HCT116 (cell line): ENCODE results near the gene IVD. TPM values are rescaled to one million over a fixed set of nuclear protein-coding genes. Genes with fewer than 3 reads are reported as not detected.

Experiments used
- ATAC-seq: fragments of 200-7000 bp; cut with Tn5 transposase; 2 replicates; pipeline ENCODE4 v1.9.1; 2020; ENCODE audit warnings: mild to moderate bottlenecking, moderate library complexity
- BruUV-seq: library from RNA; stranded (reverse); fragments of 400-500 nt; replicated peaks from 2 replicates; lab custom pipeline; 2021; lab: Mats Ljungman, UMichigan
- CTCF ChIA-PET: fragments of 300-600 bp; sonication (Branson Sonifier 250); formaldehyde crosslinking; loops from one replicate; lab custom pipeline; 2021; ENCODE audit warnings: antibody characterized with exemption; lab: Charles Lee
- POLR2A ChIA-PET: fragments of 300-600, 350-600 bp; sonication (Branson Sonifier 250); formaldehyde crosslinking; loops from one replicate; lab custom pipeline; 2021; ENCODE audit warnings: antibody characterized with exemption; lab: Charles Lee
- RAD21 ChIA-PET, 2 experiments: fragments of 300-600 bp; sonication (Branson Sonifier 250); formaldehyde crosslinking; loops; one replicate each; lab custom pipeline; 2023; ENCODE audit warnings: low total read pairs in 2 of 2; ENCODE audit not compliant: uncharacterized antibody in 2 of 2, unreplicated experiment in 2 of 2, low non-redundant PET in 1 of 2; lab: Charles Lee
- DNase-seq: peaks from one replicate; pipeline ENCODE4 v3.0.0-alpha.2; 2010; ENCODE audit warnings: low read depth, low spot score
- H2AFZ ChIP-seq: fragments of 200-600 bp; shearing (Covaris generic), sonication (generic); 2 replicates; pipeline ENCODE4 v1.6.1; 2017; ENCODE audit warnings: low read depth, mixed run types, mixed read lengths, antibody characterized with exemption, low read length; ENCODE audit not compliant: poor library complexity, severe bottlenecking
- H3K27ac ChIP-seq: 2 replicates; pipeline ENCODE4 v1.5.1; 2012; ENCODE audit warnings: low read depth, low read length
- H3K27me3 ChIP-seq: fragments of 200-600 bp; sonication (generic); 2 replicates; pipeline ENCODE4 v1.6.1; 2016; ENCODE audit warnings: mixed run types, low read length, mixed read lengths; ENCODE audit not compliant: insufficient read depth
- H3K36me3 ChIP-seq, 2 experiments: fragments of 200-500 bp in 1 of 2; fragments of 200-600 bp in 1 of 2; sonication (Bioruptor generic) in 1 of 2; sonication (generic) in 1 of 2; 2 replicates each; pipeline versions ENCODE4 v1.5.1 to v1.6.1; 2014 to 2016; ENCODE audit warnings: low read length in 2 of 2, inconsistent platforms in 1 of 2, mixed read lengths in 1 of 2, mixed run types in 1 of 2; ENCODE audit not compliant: insufficient read depth in 2 of 2, control insufficient read depth in 1 of 2
- H3K4me1 ChIP-seq, 2 experiments: fragments of 200-600 bp in 1 of 2; sonication (generic) in 1 of 2; 2 replicates each; pipeline versions ENCODE4 v1.5.1 to v1.6.1; 2012 to 2017; ENCODE audit warnings: low read length in 2 of 2, inconsistent platforms in 1 of 2, mild to moderate bottlenecking in 1 of 2, mixed read lengths in 1 of 2, mixed run types in 1 of 2, moderate library complexity in 1 of 2; ENCODE audit not compliant: insufficient read depth in 2 of 2, control insufficient read depth in 1 of 2
- H3K4me2 ChIP-seq: fragments of 200-600 bp; sonication (generic); 2 replicates; pipeline ENCODE4 v1.6.1; 2017; ENCODE audit warnings: mixed run types, low read length, mixed read lengths
- H3K4me3 ChIP-seq, 2 experiments: fragments of 200-600 bp in 1 of 2; sonication (generic) in 1 of 2; replicated peaks in 1 of 2; 2 replicates each; pipeline ENCODE4 v1.5.1; 2011 to 2016; ENCODE audit warnings: low read length in 2 of 2, control low read depth in 1 of 2, low read depth in 1 of 2, mild to moderate bottlenecking in 1 of 2, mixed read lengths in 1 of 2, mixed run types in 1 of 2
- H3K79me2 ChIP-seq: fragments of 200-600 bp; sonication (generic); 2 replicates; pipeline ENCODE4 v1.6.1; 2017; ENCODE audit warnings: mild to moderate bottlenecking, mixed run types, low read length, moderate library complexity, mixed read lengths; ENCODE audit not compliant: insufficient read depth
- H3K9ac ChIP-seq: fragments of 200-600 bp; sonication (generic); 2 replicates; pipeline ENCODE4 v1.6.1; 2016; ENCODE audit warnings: low read length, mixed read lengths
- H3K9me2 ChIP-seq: fragments of 200-600 bp; sonication (generic), shearing (Covaris generic); 2 replicates; pipeline ENCODE4 v1.6.1; 2017; ENCODE audit warnings: mixed run types, mild to moderate bottlenecking, moderate library complexity; ENCODE audit not compliant: insufficient read depth
- H3K9me3 ChIP-seq, 2 experiments: fragments of 200-500 bp in 1 of 2; fragments of 200-600 bp in 1 of 2; sonication (Bioruptor generic) in 1 of 2; sonication (generic) in 1 of 2; 2 replicates each; pipeline ENCODE4 v1.6.1; 2014 to 2017; ENCODE audit warnings: low read length in 2 of 2, mixed read lengths in 2 of 2, inconsistent platforms in 1 of 2, low read depth in 1 of 2, mild to moderate bottlenecking in 1 of 2, mixed run types in 1 of 2, moderate library complexity in 1 of 2; ENCODE audit not compliant: control insufficient read depth in 1 of 2, insufficient read depth in 1 of 2
- H4K20me1 ChIP-seq: fragments of 200-600 bp; sonication (generic), shearing (Covaris generic); 2 replicates; pipeline ENCODE4 v1.6.1; 2017; ENCODE audit warnings: mixed run types, mild to moderate bottlenecking, moderate library complexity; ENCODE audit not compliant: insufficient read depth
- ATF3 ChIP-seq: IDR thresholded peaks from 2 replicates; pipeline ENCODE4 v1.6.1; 2012
- CEBPB ChIP-seq: IDR thresholded peaks from 2 replicates; pipeline ENCODE4 v1.6.1; 2012; ENCODE audit warnings: low read depth
- CTCF ChIP-seq, 3 experiments: fragments of 200-600 bp in 1 of 3; sonication (generic) in 1 of 3; IDR thresholded peaks in 2 of 3; conservative IDR thresholded peaks in 1 of 3; 2 replicates each; pipeline ENCODE4 v1.5.1; 2012 to 2017; ENCODE audit warnings: low read depth in 2 of 3, low read length in 2 of 3, antibody characterized with exemption in 1 of 3, borderline replicate concordance in 1 of 3, control low read depth in 1 of 3, mild to moderate bottlenecking in 1 of 3, mixed read lengths in 1 of 3, mixed run types in 1 of 3, moderate library complexity in 1 of 3; ENCODE audit not compliant: insufficient read depth in 1 of 3
- ELF1 ChIP-seq: IDR thresholded peaks from 2 replicates; pipeline ENCODE4 v1.6.1; 2012; ENCODE audit warnings: low read depth, borderline replicate concordance
- EZH2 ChIP-seq: fragments of 200-600 bp; sonication (generic); IDR thresholded peaks from 2 replicates; pipeline ENCODE4 v1.6.1; 2017; ENCODE audit warnings: antibody characterized with exemption, mixed run types
- JUND ChIP-seq: IDR thresholded peaks from 2 replicates; pipeline ENCODE4 v1.6.1; 2012
- POLR2A ChIP-seq: IDR thresholded peaks from 2 replicates; pipeline ENCODE4 v1.7.0; 2011; ENCODE audit warnings: borderline replicate concordance; ENCODE audit not compliant: insufficient read depth, insufficient read length; ENCODE audit errors: extremely low read depth
- RAD21 ChIP-seq: IDR thresholded peaks from 2 replicates; pipeline ENCODE4 v1.6.1; 2012; ENCODE audit warnings: low read depth, mild to moderate bottlenecking
- REST ChIP-seq: IDR thresholded peaks from 2 replicates; pipeline ENCODE4 v1.6.1; 2012; ENCODE audit warnings: low read depth
- SIN3A ChIP-seq: IDR thresholded peaks from 2 replicates; pipeline ENCODE4 v1.6.1; 2012; ENCODE audit warnings: low read depth
- SP1 ChIP-seq: IDR thresholded peaks from 2 replicates; pipeline ENCODE4 v1.6.1; 2012; ENCODE audit warnings: low read depth
- SRF ChIP-seq: IDR thresholded peaks from 2 replicates; pipeline ENCODE4 v1.6.1; 2012; ENCODE audit warnings: low read depth
- TCF7L2 ChIP-seq: IDR thresholded peaks from 2 replicates; pipeline ENCODE4 v1.7.0; 2011; ENCODE audit warnings: borderline replicate concordance, inconsistent platforms; ENCODE audit not compliant: insufficient read depth, insufficient read length; ENCODE audit errors: extremely low read depth
- intact Hi-C: fragments of 100-400 bp; cut with micrococcal nuclease; formaldehyde crosslinking; loops from 2 replicates; pipeline ENCODE4 v1.10.0; 2022
- total RNA-seq: library from RNA; stranded (reverse); gene quantifications from one replicate; pipeline ENCODE4 v1.2.1, GENCODE V29; 2021; ENCODE audit not compliant: unreplicated experiment

The IVD gene
- total RNA-seq, 1 experiment from 2014 or later, result 65.6 TPM

GRCh38 chr15:40456299-40456712, 50.7 kb downstream of the IVD start:
- Histone ChIP-seq H4K20me1 (peaks cover 2% of the 10 kb centered on the region; the same call in 1 of the 2 replicates), H3K4me3 (no peak overlapping the region), H3K9me2 (no peaks in the 10 kb centered on the region), H3K9me3 (no peaks in the 10 kb centered on the region), H3K79me2 (peaks cover 74% of the 10 kb centered on the region), H3K9ac (no peak overlapping the region), H3K4me1 (peaks cover 29 to 48% of the 10 kb centered on the region in 2 experiments), H3K36me3 (peaks cover 0 to 2% of the 10 kb centered on the region in 2 experiments; a peak in 2 of 4 replicates), H3K27ac (no peak overlapping the region), H3K4me2 (peak overlapping the region; percentile 87), H3K27me3 (no peaks in the 10 kb centered on the region), H2AFZ (no peak overlapping the region)
- DNase-seq, result no peak
- ATAC-seq, result no peak
- ChIA-PET POLR2A (no interaction called here), RAD21 (no interaction called here), CTCF (interaction anchor here (0.6 kb wide), 1 partner anchor 117 kb away, joined by 3 read pairs; no protein-coding TSS in a partner anchor)
- intact Hi-C loops, result no loop called here
- TF ChIP-seq JUND (no peak), SIN3A (no peak), SP1 (no peak), CEBPB (no peak), EZH2 (no peak), TCF7L2 (no peak), CTCF (IDR thresholded peaks at IDR 0.05 in 2 of 3, conservative IDR thresholded peaks at IDR 0.05 in 1 of 3; ENCODE audit: borderline replicate concordance in 1 of 3, insufficient read depth in 1 of 3, low read depth in 2 of 3, low read length in 2 of 3) (no peak), ELF1 (no peak), POLR2A (no peak), SRF (no peak), REST (no peak), ATF3 (no peak), RAD21 (no peak)
- BruUV-seq, result no TSS peak
